ENCODE data around the gene ELAVL2.

DNA sequence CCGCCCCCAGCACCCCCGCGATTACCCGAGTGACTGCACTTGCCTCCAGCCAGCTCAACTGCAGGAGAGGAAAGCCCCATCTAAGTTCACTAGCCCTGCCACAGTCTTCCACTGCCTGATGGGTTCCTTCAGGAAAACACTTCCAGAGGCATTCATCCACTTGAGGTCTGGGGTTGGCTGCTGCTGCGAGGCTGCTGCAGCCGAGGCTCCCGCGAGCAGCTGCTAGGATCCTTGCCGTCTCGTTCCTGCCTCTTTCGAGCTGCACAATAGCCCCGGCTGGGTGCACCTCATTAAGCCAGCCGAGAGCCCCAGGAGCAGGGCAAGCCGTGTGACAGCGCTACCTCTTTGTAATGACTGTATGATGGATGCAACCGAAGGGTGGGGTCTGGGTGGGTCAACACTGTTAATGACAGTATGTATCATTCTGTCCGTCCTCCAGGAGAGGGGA, 24.2 kb upstream of the ELAVL2 start:
- TF ChIP-seq CTCF (IDR thresholded peaks at IDR 0.05) (no peak), POLR2A (IDR thresholded peaks at IDR 0.05) (no peak)
